DND-41 (cell line): Measurements from ENCODE around the gene NFKBIL1.

Experiments
- CTCF ChIP-seq: IDR thresholded peaks from 2 replicates; pipeline ENCODE4 v1.5.1; 2012; ENCODE audit warnings: borderline replicate concordance, low read length, moderate library complexity, mild to moderate bottlenecking; ENCODE audit not compliant: poor library complexity, severe bottlenecking; ENCODE audit errors: extremely low read depth
- EZH2 ChIP-seq: IDR thresholded peaks from 3 replicates; pipeline ENCODE4 v1.6.1; 2012; ENCODE audit warnings: borderline replicate concordance, low read depth, mild to moderate bottlenecking, moderate library complexity, low read length, inconsistent platforms; ENCODE audit not compliant: severe bottlenecking

DNA sequence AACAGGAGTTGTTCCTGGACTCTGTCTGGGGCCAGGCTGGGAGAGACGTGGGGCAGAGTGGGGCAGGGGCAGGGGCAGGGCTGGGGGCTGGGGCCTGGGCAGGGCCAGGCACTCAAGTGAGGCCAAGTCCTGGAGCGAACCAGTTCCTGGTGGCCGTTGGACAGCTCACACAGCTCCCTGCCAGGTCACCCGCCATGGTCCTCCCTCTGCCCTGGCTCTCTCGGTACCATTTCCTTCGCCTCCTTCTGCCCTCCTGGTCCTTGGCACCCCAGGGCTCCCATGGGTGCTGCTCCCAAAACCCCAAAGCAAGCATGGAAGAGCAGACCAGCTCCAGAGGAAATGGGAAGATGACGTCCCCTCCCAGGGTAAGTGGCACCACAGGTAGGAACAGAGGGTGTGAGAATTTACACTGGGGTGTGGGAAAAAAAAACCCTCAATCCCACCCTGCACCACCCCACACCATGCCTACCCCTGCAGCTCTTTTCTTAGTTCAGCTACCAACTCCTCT, 18.5 kb upstream of the NFKBIL1 start, which contains the start of gene MCCD1:
- TF ChIP-seq EZH2: no peak
- TF ChIP-seq CTCF: no peak
